Fibroblast of skin of left quadriceps (primary cell): ENCODE data around the gene SPAST.
A peak's percentile ranks its signal among the peaks of the same experiment; 100 is the strongest.
"Not testable (repeated sequence)": the region's sequence is repeated elsewhere in the genome, so short reads cannot be mapped to it uniquely, and the experiment has no call there.

ENCODE experiments used
- DNase-seq, 2 experiments: peaks; one replicate each; pipeline ENCODE4 v3.0.0-alpha.2; 2013; ENCODE audit warnings: low read depth in 2 of 2

The SPAST gene

DNA sequence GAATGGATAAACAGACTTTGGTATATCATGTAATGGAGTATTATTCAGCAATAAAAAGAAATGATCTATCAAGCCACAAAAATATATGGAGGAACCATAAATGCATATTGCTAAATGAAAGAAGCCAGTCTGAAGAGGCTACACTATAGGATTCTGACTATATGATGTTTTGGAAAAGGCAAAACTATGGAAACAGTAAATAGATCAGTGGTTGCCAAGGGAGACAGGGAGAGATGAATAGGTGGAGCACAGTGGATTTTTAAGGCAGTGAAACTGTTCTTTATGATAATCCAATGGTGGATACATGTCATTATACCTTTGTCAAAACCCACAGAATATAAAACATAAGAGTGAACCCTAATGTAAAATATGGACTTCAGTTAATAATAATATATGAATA lies 61.3 kb downstream of the SPAST start:
- DNase-seq: no peak

- DNase-seq: no peak
These were observed 65.3 kb downstream of the SPAST start for GRCh38 chr2:32128636-32129035.

- DNase-seq: no peak
These were observed 65.7 kb downstream of the SPAST start for GRCh38 chr2:32129086-32129485.

GRCh38 chr2:32135409-32135808 lies 72.1 kb downstream of the SPAST start:
- DNase-seq: peak; percentile 46 to 49

- peak; percentile 4 to 7 for DNase-seq
These were observed 72.7 kb downstream of the SPAST start for GRCh38 chr2:32136097-32136496.

DNA sequence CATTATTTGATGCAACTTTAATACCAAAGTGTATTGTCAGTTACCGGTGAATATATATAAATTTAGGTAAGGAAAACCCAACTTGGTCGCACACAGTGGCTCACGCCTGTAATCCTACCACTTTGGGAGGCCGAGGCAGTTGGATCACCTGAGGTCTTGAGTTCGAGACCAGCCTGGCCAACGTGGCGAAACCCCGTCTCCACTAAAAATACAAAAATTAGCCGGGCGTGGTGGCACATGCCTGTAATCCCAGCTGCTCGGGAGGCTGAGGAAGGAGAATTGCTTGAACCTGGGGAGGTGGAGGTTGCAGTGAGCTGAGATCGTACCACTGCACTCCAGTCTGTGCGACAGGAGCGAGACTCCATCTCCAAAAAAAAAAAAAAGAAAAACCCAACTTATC lies 88.2 kb downstream of the SPAST start:
- not testable (repeated sequence) for DNase-seq

DNA sequence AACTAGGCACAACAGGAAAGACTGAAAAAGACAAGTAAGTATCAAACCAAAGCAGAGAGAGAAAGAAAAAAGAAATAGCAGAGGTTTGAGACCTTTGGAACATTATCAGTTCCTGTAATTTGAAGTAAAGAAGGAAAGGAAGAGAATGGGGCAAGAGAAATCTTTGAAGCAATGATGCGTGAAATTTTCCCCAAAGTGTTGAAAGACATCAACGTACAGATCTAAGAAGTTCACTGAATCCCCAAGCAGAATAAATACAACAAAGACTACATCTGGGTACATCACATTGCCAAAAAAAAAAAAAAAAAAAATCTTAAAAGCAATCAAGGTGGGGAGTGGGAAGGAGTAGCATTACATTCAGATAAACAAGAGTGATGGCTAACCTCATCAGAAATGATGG lies 96.3 kb downstream of the SPAST start:
- DNase-seq: no peak

- no peak for DNase-seq
These were observed 97.9 kb downstream of the SPAST start for GRCh38 chr2:32161296-32161695.

DNA sequence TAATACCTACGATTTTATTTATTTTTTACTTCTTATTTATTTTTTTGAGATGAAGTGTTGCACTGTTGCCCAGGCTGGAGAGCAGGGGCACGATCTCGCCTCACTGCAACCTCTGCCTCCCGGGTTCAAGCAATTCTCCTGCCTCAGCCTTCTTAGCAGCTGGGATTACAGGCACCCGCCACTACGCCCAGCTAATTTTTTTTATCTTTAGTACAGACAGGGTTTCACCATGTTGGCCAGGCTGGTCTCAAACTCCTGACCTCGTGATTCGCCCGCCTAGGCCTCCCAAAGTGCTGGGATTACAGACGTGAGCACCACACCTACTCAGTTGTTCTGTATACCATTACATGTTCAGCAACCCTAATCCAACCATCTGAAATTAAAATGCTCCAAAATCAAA lies 100.9 kb downstream of the SPAST start:
- not testable (repeated sequence) for DNase-seq

DNA sequence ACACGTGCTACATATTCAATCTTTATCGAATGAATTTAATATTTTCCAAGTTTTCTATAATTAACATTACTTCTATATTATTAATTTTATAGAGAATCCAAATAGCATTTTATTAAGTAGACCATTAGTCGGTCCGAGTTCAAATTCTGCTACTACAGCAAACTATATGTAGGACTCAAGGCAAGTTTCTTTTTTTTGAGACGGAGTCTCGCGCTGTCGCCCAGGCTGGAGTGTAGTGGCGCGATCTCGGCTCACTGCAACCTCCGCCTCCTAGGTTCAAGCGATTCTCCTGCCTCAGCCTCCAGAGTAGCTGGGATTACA lies 101.6 kb downstream of the SPAST start:
- not testable (repeated sequence) for DNase-seq

DNA sequence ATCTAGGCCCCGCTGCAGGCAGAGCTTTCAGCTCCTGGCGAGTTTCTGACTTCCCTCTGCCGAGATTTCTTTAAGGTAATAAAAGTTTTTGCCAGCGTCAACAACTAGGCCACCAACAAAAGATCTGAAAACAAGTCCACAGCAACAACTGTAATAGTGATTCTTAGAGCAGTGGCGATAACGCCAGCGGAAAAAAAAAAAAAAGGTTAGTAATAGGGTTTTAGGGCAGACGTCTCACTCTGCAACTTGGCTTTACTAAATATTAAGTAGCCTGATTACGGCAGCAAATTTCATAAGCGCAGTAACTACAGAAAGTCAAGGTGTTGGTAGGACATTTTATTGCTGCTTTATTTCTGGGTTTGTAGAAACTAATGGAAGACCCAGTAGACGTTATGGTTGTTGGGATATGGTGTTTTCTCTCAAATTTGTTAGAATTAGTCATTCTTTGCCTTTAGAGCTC lies 102.8 kb downstream of the SPAST start:
- DNase-seq: no peak

DNA sequence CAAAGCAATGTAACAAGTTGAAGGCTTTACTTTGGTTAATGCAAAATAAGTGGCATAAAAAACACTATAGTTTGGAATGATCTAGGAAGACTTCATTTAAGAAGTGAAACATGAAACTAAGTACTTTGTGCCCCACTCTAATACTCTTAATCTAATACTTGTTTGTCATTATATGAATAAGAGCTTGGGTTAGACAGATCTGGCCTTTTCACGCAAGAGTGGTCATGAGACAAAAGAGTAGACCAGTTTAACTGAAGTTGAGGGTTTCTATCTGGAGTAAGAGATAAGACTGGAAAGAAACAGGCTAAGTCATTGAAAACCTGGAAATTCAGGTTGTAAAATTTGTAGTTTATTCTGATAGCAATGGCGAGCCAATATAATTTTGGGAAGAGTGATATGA lies 105.2 kb downstream of the SPAST start:
- DNase-seq: no peak

- no peak for DNase-seq
These were observed 109.5 kb downstream of the SPAST start for GRCh38 chr2:32172870-32173269.

GRCh38 chr2:32182667-32183066 lies 119.3 kb downstream of the SPAST start:
- DNase-seq: no peak

DNA sequence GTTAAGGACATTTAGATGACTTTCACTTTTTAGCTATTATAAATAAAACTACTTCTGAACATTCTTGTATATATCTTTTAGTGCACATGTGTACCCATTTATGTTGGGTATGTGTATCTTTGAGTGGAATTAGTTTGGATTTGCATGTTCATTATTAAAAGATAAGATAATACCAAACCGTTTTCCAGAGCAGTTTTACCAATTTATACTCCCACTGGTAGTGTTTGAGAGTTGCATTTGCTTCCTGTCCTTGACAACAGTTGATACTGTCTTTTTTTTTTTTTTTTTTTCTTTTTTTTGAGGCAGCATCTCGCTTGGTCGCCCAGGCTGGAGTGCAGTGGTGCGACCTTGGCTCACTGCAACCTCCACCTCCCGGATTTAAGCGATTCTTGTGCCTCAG lies 125.7 kb downstream of the SPAST start:
- no peak for DNase-seq

DNA sequence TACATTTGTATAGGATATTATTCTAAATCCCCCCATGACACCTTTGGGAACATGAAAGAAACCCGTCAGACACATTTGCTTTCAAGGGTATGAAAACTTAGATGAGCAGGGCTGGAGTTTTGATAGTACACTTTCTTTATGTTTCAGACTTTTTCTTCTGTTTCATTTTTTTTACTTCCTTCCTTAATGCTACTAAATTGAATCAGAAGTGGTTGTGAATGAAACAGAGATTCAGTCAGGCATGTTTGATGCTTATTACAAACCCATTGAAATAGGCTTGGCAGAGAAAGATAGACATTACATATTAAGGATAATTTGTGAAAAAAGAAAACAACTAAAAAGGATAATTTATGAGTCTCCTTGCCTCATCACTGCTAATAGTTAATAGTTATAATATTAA lies 129.1 kb downstream of the SPAST start:
- DNase-seq: no peak

- DNase-seq: no peak
These were observed 137.5 kb downstream of the SPAST start for GRCh38 chr2:32200814-32201213.

- DNase-seq: not testable (repeated sequence)
These were observed 140.1 kb downstream of the SPAST start for GRCh38 chr2:32203428-32203827.
